HAP-1 (cell line): ENCODE results near the gene ZMYM2.

Source experiments
- DNase-seq, 2 experiments: peaks; one replicate each; pipeline ENCODE4 v3.0.0-alpha.2; 2016 to 2020; ENCODE audit warnings: low spot score in 2 of 2
- H3K27me3 ChIP-seq: fragments of 250-450 bp; sonication (Bioruptor Pico); 2 replicates; pipeline ENCODE4 v1.5.1; 2020; ENCODE audit warnings: low read depth, mild to moderate bottlenecking, moderate library complexity
- H3K36me3 ChIP-seq: fragments of 250-450 bp; sonication (Bioruptor Pico); replicated peaks from 2 replicates; pipeline ENCODE4 v1.5.1; 2020; ENCODE audit warnings: mild to moderate bottlenecking
- H3K4me1 ChIP-seq: fragments of 250-450 bp; sonication (Bioruptor Pico); 2 replicates; pipeline ENCODE4 v1.5.1; 2020; ENCODE audit warnings: mild to moderate bottlenecking
- H3K4me3 ChIP-seq: fragments of 250-450 bp; sonication (Bioruptor Pico); 2 replicates; pipeline ENCODE4 v1.5.1; 2020; ENCODE audit warnings: mild to moderate bottlenecking, moderate library complexity
- H3K9me3 ChIP-seq: fragments of 250-450 bp; sonication (Bioruptor Pico); 2 replicates; pipeline ENCODE4 v1.5.1; 2020; ENCODE audit warnings: mild to moderate bottlenecking, moderate library complexity
- in situ Hi-C: fragments of 300-500 bp; cut with MboI; formaldehyde crosslinking; loops from 3 replicates; pipeline ENCODE4 v1.14.3; 2020; ENCODE audit warnings: low sequenced_read_pairs, inconsistent platforms, mixed read lengths

The ZMYM2 gene

DNA sequence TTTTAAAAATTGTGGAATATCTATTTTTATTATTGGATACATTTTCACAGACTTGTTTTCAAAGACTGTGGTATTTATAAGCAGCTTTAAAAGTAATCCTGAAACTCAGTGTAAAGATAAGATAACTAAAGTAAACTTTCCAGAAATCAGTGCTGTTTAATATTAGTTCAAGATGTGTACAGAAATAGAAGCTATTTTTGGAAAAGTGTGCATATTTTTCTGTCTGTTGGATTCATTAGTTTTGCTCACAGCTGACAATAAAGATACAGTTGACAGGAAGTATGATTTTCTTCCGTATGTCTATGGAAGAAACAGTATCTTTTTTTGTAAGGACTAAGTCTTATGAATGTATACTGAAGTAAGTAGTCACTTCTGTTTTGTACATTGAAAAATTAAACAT is 116.4 kb downstream of the ZMYM2 start:
- no peaks in the 10 kb centered on the region for H3K27me3 ChIP-seq
- no peaks in the 10 kb centered on the region for H3K4me1 ChIP-seq
- no peak for DNase-seq
- H3K4me3 ChIP-seq: no peak overlapping the region
- H3K36me3 ChIP-seq: peaks cover 11% of the 10 kb centered on the region
- in situ Hi-C loops: no loop called here
- no peaks in the 10 kb centered on the region for H3K9me3 ChIP-seq

DNA sequence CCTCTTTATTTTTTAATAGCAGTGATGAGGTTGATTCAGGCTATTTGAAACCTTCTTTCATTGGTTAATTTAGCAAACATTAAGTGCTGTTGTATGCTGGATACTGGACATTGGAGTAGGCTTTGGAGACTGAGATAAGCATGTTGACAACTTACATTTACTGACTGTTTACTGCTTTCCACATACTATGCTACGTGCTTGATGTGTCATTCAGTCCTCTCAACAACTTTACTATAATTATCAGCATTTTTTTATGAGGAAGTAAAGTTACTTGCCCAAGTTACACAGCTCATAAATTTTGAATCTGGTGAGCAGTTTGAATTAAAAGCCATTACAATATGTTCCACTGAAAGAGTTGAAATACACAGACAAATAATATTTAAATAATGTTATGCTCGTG is 118.6 kb downstream of the ZMYM2 start:
- Histone ChIP-seq H3K36me3 (peaks cover 12% of the 10 kb centered on the region), H3K4me3 (no peak overlapping the region), H3K27me3 (no peaks in the 10 kb centered on the region), H3K4me1 (no peaks in the 10 kb centered on the region), H3K9me3 (no peaks in the 10 kb centered on the region)
- DNase-seq: no peak
- in situ Hi-C loops: no loop called here

DNA sequence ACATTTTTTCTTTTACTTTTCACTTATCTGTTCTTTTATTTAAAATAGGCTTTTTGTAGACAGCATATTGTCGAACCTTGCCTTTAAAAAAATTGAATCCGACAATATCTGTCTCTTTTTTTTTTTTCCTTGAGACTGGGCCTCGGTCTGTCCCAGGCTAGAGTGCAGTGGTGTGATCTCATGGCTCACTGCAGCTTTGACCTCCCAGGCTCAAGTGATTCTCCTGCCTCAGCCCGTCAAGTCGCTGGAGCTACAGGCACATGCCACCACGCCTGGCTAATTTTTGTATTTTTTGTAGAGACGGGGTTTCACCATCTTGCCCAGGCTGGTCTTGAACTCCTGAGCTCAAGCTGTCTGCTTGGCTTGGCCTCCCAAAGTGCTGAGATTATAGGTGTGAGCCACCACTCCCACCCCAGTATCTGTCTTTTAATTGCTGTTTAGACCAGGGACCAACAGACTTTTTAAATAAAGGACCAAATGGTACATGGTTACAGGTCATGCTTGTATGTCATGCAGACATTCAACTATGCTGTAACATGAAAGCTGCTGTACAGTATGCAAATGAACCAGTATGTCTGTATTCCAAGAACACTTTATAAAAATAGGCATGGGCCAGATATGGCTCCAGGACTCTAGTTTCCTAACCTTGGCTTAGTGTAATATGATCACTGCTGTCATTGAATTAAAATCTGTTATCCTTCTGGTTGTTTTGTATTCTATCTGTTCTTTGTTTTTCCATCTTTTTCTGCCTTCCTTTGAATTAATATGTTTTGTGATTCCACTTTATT is 122.0 kb downstream of the ZMYM2 start:
- in situ Hi-C loops: no loop called here
- Histone ChIP-seq H3K36me3 (peaks cover 29% of the 10 kb centered on the region), H3K9me3 (no peaks in the 10 kb centered on the region), H3K27me3 (no peaks in the 10 kb centered on the region), H3K4me3 (no peak overlapping the region), H3K4me1 (no peaks in the 10 kb centered on the region)
- DNase-seq: no peak

DNA sequence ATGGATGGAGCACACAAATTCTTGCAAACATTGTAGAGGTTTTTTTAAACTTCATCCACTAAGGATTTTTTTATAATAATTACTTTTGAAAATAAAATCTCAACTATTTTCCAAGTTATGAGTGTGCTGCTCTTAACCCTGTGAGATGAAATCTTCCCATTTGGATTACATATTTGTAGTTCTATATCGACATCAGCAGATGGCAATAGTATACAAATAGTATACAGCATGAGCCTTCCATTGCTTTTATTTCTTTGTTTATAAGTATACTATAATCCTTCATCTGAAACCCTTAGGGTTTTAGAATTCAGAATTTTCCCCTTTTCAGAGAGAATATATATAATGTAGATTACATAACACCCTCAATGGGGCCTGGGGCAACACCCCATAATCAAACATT is 131.8 kb downstream of the ZMYM2 start:
- H3K4me3 ChIP-seq: no peak overlapping the region
- H3K4me1 ChIP-seq: no peaks in the 10 kb centered on the region
- H3K9me3 ChIP-seq: no peaks in the 10 kb centered on the region
- in situ Hi-C loops: no loop called here
- no peaks in the 10 kb centered on the region for H3K27me3 ChIP-seq
- no peak for DNase-seq
- peaks cover 4% of the 10 kb centered on the region; the same call in 1 of the 2 replicates for H3K36me3 ChIP-seq

DNA sequence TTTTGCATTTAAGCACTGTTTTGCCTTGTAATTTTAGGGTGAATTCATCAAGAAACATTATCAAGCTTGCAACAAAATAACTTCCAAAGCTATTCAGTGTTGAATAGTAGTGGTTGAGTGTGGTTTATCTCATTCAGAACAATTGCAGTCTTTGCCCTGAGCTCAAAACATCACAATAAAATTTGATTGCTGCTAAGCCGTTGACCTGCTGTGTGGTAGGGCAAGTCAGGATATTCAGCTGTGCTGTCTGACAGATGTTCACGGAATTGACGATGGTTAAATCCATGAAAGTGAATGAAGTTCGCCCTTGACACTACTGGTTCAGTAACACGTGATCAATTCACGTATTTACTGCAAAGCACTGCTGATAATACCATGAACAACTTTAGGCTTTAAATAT is 135.4 kb downstream of the ZMYM2 start:
- in situ Hi-C loops: no loop called here
- no peaks in the 10 kb centered on the region for H3K36me3 ChIP-seq
- H3K4me3 ChIP-seq: no peak overlapping the region
- H3K27me3 ChIP-seq: no peaks in the 10 kb centered on the region
- no peak for DNase-seq
- no peaks in the 10 kb centered on the region for H3K9me3 ChIP-seq
- H3K4me1 ChIP-seq: no peaks in the 10 kb centered on the region

DNA sequence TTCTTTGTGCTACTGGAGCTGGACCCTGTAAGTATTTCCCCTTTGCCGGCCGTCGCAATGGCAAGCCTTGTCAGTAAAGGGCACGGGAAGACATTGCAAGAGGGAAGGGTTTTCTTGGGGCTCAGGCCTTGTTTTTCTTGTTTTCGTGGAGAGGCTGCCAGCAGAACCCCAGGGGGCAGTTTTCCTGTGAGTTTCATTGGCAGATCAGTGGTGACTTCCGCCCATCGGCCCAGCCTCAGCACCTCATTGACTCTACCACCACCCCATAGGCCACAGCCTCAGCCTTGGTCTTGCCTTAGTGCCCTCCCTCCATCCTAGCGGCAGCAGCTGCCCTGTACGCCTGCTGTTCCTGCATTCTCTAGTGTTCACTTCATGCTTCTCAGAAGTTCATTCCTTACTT is 140.8 kb downstream of the ZMYM2 start:
- Histone ChIP-seq H3K4me1 (no peaks in the 10 kb centered on the region), H3K36me3 (no peaks in the 10 kb centered on the region), H3K27me3 (no peaks in the 10 kb centered on the region), H3K9me3 (no peaks in the 10 kb centered on the region), H3K4me3 (no peak overlapping the region)
- in situ Hi-C loops: no loop called here
- DNase-seq: no peak

DNA sequence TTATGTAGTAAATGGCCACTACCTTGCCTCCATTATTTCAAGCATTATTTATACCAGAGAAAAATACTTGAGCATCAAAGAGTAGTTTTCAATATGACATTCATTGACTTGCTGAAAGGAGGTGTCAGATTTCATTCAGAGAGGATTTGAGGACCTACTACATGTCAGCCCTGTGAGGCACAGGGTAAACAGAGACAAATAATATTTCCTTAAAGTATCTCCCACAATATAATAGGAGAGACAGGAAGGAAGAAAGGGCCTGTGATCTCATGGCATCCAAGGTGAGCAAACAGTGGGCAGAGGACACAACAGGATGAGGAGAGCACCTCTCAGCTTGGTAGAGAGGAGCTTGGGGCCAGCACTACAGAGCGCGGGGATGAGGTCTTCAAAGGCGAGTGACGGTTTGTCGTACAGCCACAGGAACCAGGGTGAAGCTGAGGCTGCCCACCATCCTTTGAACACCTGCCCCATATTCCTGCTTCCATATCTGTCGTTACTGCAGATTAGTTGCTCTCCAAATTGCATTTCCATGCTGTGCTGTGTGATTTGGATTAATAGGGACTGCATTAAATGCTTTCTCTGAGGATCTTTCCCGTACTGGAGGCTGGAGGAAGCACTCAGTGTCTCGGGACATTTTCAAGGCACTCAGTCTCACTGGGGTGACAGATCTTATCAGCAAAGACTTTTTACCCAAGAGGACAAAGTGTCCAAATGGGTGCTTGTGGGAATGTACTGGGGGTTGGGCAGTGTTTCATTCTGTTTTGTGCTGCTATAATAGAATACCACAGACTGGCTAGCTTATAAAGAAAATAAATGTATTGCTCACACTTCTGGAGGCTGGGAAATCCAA is 143.2 kb downstream of the ZMYM2 start:
- in situ Hi-C loops: no loop called here
- Histone ChIP-seq H3K4me1 (peaks cover 4% of the 10 kb centered on the region), H3K4me3 (no peak overlapping the region), H3K36me3 (no peaks in the 10 kb centered on the region), H3K27me3 (no peaks in the 10 kb centered on the region), H3K9me3 (no peaks in the 10 kb centered on the region)
- no peak for DNase-seq

DNA sequence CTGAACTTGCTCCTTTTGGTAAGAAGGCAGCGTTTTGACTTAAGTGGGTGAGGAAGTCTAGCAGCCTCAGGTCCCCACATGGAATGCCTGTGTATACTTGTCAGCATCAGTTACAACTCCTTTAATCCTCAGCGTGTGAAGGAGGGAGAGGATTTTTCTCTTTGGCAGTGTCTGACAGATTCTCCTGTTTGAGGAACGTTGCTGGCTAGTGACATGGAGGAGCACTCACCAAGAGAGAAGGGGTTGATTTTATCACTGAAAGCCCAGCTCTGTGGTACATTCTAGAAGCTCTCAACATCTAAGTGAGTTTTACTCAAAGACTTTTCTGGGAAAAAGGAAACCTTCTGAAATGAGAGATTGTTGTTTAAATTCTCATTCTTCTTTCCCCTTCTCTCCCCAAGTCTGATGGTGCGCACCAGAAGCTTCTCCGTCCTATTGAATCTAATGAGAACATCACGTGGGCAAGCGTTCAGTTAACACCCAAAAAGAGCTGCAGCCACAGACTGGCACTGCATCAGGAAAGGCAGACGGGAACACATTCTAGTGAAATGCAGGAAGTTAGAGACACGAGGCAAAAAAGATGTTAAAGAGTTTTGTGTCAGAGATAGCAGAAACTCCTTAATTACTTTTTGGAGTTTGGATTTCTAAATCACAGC is 144.1 kb downstream of the ZMYM2 start:
- no peak for DNase-seq
- Histone ChIP-seq H3K27me3 (no peaks in the 10 kb centered on the region), H3K4me3 (no peak overlapping the region), H3K9me3 (no peaks in the 10 kb centered on the region), H3K4me1 (peaks cover 8% of the 10 kb centered on the region), H3K36me3 (no peaks in the 10 kb centered on the region)
- in situ Hi-C loops: no loop called here

DNA sequence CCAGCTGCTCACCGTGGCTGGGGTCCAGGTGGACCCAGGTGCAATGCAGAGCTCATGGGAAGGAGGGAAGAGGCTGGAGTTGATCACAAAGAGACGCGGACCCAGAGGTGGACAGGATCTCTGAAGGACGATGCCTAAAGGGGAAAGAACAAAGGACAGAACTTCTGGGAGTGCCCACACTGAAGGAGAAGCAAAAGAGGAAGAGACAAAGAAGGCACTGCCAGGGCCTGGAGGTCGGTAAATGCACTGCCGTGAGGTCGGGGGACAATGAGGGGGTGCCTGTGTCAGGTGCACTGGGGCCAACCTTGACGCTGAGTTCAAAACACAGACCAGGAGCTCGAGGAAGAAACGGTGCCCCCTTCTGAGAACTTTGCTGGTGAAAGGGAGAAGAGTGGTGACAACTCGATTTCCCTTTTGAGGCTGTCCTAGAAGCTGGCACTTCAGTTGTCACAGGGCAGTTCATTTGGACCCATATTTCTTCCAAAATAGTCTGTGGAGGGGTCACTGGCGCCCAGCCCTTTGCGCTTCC is 146.7 kb downstream of the ZMYM2 start:
- H3K4me3 ChIP-seq: no peak overlapping the region
- H3K36me3 ChIP-seq: no peaks in the 10 kb centered on the region
- H3K4me1 ChIP-seq: peaks cover 8% of the 10 kb centered on the region
- H3K9me3 ChIP-seq: no peaks in the 10 kb centered on the region
- in situ Hi-C loops: no loop called here
- no peaks in the 10 kb centered on the region for H3K27me3 ChIP-seq
- no peak for DNase-seq

DNA sequence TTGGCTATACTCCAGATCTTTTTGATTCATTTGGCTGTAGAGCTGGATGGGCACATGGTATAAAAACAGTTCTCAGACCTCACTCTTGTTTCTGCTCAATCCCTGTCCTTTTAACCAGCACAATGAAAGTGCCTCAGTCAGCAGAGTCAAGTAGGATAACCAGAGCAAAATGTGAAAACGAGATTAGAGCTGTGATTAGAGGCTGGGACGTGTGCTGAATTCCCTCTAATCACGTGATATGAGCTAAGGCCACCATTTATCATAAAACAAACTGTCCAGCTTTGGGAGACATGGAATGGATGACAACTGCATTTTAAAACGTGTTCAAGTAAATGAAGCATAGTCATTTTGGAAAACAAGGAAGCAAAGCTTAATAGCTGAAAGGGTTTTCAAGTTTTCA is 148.2 kb downstream of the ZMYM2 start:
- H3K4me3 ChIP-seq: no peak overlapping the region
- in situ Hi-C loops: no loop called here

DNA sequence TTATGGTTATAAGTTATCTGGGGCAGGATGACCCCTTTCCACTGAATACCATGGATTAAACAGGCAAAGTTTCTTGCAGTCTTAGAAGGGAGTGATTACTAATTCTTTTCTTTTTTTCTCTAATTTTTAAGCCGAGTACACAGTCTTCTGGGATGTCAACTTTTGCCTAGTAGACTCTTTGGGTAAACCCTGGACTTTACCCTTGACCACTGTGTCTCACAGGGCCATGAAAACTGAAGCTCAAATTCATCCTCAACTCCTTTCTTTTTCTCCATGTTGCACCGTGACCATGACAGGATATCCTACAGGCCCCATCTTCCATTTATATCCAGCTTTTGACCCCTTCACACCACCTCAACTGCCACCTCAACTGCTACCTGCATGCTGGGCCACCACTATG is 150.5 kb downstream of the ZMYM2 start:
- in situ Hi-C loops: no loop called here
- H3K36me3 ChIP-seq: no peaks in the 10 kb centered on the region
- H3K27me3 ChIP-seq: no peaks in the 10 kb centered on the region
- no peak for DNase-seq
- no peaks in the 10 kb centered on the region for H3K9me3 ChIP-seq
- H3K4me3 ChIP-seq: no peak overlapping the region
- H3K4me1 ChIP-seq: peaks cover 8% of the 10 kb centered on the region

More for the DNA sequence above, 148.2 kb downstream of the ZMYM2 start:
- DNase-seq: peak in 1 of 2 experiments; percentile 20
- H3K36me3 ChIP-seq: no peaks in the 10 kb centered on the region
- no peaks in the 10 kb centered on the region for H3K27me3 ChIP-seq
- H3K4me1 ChIP-seq: peaks cover 8% of the 10 kb centered on the region
- no peaks in the 10 kb centered on the region for H3K9me3 ChIP-seq

DNA sequence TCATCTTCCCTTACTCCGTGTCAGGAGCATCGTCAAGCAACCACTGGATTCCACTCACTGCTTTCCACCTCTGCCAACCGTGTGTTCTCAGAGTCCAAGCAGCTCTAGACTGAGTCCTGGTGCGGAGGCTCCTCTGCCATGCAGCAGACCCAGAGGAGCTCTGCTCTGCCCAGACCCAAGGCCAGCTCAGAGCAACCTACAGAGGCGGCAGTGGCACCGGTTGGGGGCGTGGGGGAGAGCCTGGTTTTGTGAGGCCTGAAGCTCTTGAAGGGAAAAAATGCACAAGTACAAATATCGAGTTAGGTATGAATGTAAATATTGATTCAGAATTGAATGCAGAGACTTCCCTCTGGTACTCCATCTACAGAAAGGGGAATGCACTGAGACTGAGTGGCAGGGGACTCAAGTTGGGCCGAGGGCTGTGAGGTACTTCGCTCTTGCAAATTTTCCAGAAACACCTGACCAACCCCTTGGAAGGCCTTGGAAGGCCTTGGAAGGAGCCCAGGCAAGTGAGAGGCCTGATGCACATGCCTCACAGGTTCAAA is 155.6 kb downstream of the ZMYM2 start:
- in situ Hi-C loops: no loop called here
- no peak for DNase-seq
- H3K27me3 ChIP-seq: no peaks in the 10 kb centered on the region

DNA sequence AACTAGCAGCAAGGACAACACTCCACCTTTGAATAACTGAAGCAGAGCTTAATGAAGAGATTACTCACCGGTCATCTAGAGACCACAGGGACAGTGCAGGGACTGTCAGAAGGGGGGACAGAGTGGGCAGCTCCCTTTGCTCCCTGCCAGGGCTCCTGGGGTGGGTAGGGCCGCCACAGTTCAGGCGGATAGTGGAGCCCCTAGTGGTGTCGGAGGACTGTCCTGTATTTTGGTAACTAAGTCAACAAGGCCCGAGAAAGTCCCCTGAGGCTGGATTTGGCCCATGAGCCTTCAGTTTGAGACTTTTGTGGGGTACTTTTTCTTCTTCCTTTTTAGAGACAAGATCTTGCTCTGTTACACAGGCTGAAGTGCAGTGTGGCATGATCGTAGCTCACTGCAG is 157.7 kb downstream of the ZMYM2 start:
- Histone ChIP-seq H3K4me1 (no peaks in the 10 kb centered on the region), H3K4me3 (no peak overlapping the region), H3K9me3 (no peaks in the 10 kb centered on the region), H3K36me3 (no peaks in the 10 kb centered on the region), H3K27me3 (no peaks in the 10 kb centered on the region)
- in situ Hi-C loops: no loop called here
- no peak for DNase-seq

More for the DNA sequence above, 155.6 kb downstream of the ZMYM2 start:
- Histone ChIP-seq H3K9me3 (no peaks in the 10 kb centered on the region), H3K4me1 (no peaks in the 10 kb centered on the region), H3K36me3 (no peaks in the 10 kb centered on the region), H3K4me3 (no peak overlapping the region)
